BLaER1 treated with 17β-estradiol and CSF1 and Interleukin-3, amounts not matched to agents 10 nM and 100 nM (cell line): ENCODE results near the gene CABP4.

Source experiments
- H3K27ac ChIP-seq, 11 experiments: shearing (Covaris generic); formaldehyde crosslinking; 2 replicates each; pipeline ENCODE4 v1.8.1; 2022
- H3K27me3 ChIP-seq, 11 experiments: shearing (Covaris generic); formaldehyde crosslinking; 2 replicates each; pipeline ENCODE4 v1.8.1; 2022
- H3K36me3 ChIP-seq, 11 experiments: shearing (Covaris generic); formaldehyde crosslinking; 2 replicates each; pipeline ENCODE4 v1.8.1; 2022
- H3K4me1 ChIP-seq, 10 experiments: shearing (Covaris generic); formaldehyde crosslinking; 2 replicates each; pipeline ENCODE4 v1.8.1; 2022
- H3K4me2 ChIP-seq, 11 experiments: shearing (Covaris generic); formaldehyde crosslinking; 2 replicates each; pipeline ENCODE4 v1.8.1; 2022
- H3K4me3 ChIP-seq, 10 experiments: shearing (Covaris generic); formaldehyde crosslinking; 2 replicates each; pipeline ENCODE4 v1.8.1; 2022
- H3K9ac ChIP-seq, 11 experiments: shearing (Covaris generic); formaldehyde crosslinking; 2 replicates each; pipeline ENCODE4 v1.8.1; 2022
- H3K9me3 ChIP-seq, 11 experiments: shearing (Covaris generic); formaldehyde crosslinking; replicated peaks in 1 of 11; 2 replicates each; pipeline ENCODE4 v1.8.1; 2022
- H4K20me1 ChIP-seq, 11 experiments: shearing (Covaris generic); formaldehyde crosslinking; 2 replicates each; pipeline ENCODE4 v1.8.1; 2022
- Cebpa-rat ChIP-seq, 11 experiments: shearing (Covaris generic); IDR thresholded peaks; 2 replicates each; pipeline ENCODE4 v1.8.1; 2022

CABP4 gene

GRCh38 chr11:67506426-67507051, 51.4 kb downstream of the CABP4 start:
- Histone ChIP-seq H3K27me3 (peaks cover 0 to 13% (median 9%) of the 10 kb centered on the region in 11 experiments; a peak in 9 of 22 replicates), H3K9me3 (no peaks in the 10 kb centered on the region), H3K4me3 (peak overlapping the region in 9 of 10 experiments; percentile 58 to 86 (median 74); a peak in 17 of 20 replicates), H3K27ac (peak overlapping the region in 9 of 11 experiments; percentile 4 to 92 (median 45); a peak in 10 of 22 replicates), H3K4me1 (peaks cover 51 to 60% (median 55%) of the 10 kb centered on the region in 10 experiments), H4K20me1 (peaks cover 26 to 55% (median 45%) of the 10 kb centered on the region in 11 experiments; a peak in 21 of 22 replicates), H3K36me3 (peaks cover 9 to 22% (median 13%) of the 10 kb centered on the region in 11 experiments), H3K9ac (peak overlapping the region; percentile 58 to 91 (median 84)), H3K4me2 (peak overlapping the region; percentile 91 to 100 (median 99))
- TF ChIP-seq Cebpa-rat (IDR thresholded peaks at IDR 0.05), result no peak

- no peak for TF ChIP-seq Cebpa-rat (IDR thresholded peaks at IDR 0.05)
- Histone ChIP-seq H3K9me3 (no peaks in the 10 kb centered on the region), H3K4me3 (peak overlapping the region; percentile 58 to 86 (median 72)), H3K4me1 (peaks cover 44 to 56% (median 48%) of the 10 kb centered on the region in 10 experiments), H3K27me3 (peaks cover 0 to 13% (median 9%) of the 10 kb centered on the region in 11 experiments; a peak in 9 of 22 replicates), H3K4me2 (peak overlapping the region; percentile 91 to 100 (median 99)), H3K27ac (peak overlapping the region in 10 of 11 experiments; percentile 39 to 92 (median 76); a peak in 20 of 22 replicates), H3K36me3 (peaks cover under 1 to 14% (median 5%) of the 10 kb centered on the region in 11 experiments; a peak in 15 of 22 replicates), H3K9ac (peak overlapping the region; percentile 58 to 91 (median 84)), H4K20me1 (peaks cover 18 to 47% (median 37%) of the 10 kb centered on the region in 11 experiments; a peak in 21 of 22 replicates)
Measured at GRCh38 chr11:67507242-67507863, 52.2 kb downstream of the CABP4 start.

- TF ChIP-seq Cebpa-rat (IDR thresholded peaks at IDR 0.05), result no peak
- H3K4me3 ChIP-seq, result peak within 1 kb of the TSS; percentile 58 to 86 (median 72)
- H3K9ac ChIP-seq, result peak within 1 kb of the TSS; percentile 79 to 92 (median 86)
- H3K4me1 ChIP-seq, result peaks cover 38 to 50% (median 42%) of the 10 kb centered on the region in 10 experiments
- H3K9me3 ChIP-seq, result no peaks in the 10 kb centered on the region
- H3K27ac ChIP-seq, result peak within 1 kb of the TSS; percentile 66 to 92 (median 86)
- H3K36me3 ChIP-seq, result peaks cover 0 to 8% (median 3%) of the 10 kb centered on the region in 11 experiments; a peak in 5 of 22 replicates
- peak within 1 kb of the TSS; percentile 91 to 100 (median 99) for H3K4me2 ChIP-seq
- H3K27me3 ChIP-seq, result peaks cover 0 to 12% (median 9%) of the 10 kb centered on the region in 11 experiments; a peak in 9 of 22 replicates
- H4K20me1 ChIP-seq, result peaks cover 12 to 41% (median 30%) of the 10 kb centered on the region in 11 experiments; a peak in 21 of 22 replicates
Measured at GRCh38 chr11:67507864-67508485, 52.8 kb downstream of the CABP4 start, which contains the start of gene CDK2AP2. TSS of gene CDK2AP2 (minus strand) at chr11:67508162. CDS start at chr11:67508082, 80 bp downstream.

- Histone ChIP-seq H3K36me3 (peaks cover 0 to 7% (median 0%) of the 10 kb centered on the region in 11 experiments; a peak in 2 of 22 replicates), H3K27me3 (peaks cover 0 to 6% (median 4%) of the 10 kb centered on the region in 11 experiments; a peak in 8 of 22 replicates), H4K20me1 (peaks cover 6 to 35% (median 24%) of the 10 kb centered on the region in 11 experiments; a peak in 21 of 22 replicates), H3K27ac (peak overlapping the region; percentile 66 to 92 (median 86)), H3K9ac (peak overlapping the region; percentile 79 to 92 (median 86)), H3K4me1 (peaks cover 31 to 43% (median 36%) of the 10 kb centered on the region in 10 experiments), H3K4me2 (peak overlapping the region; percentile 76 to 98 (median 90)), H3K4me3 (peak overlapping the region; percentile 58 to 86 (median 72)), H3K9me3 (no peaks in the 10 kb centered on the region)
- TF ChIP-seq Cebpa-rat (IDR thresholded peaks at IDR 0.05), result no peak
Measured at GRCh38 chr11:67508486-67509121, 53.5 kb downstream of the CABP4 start.

- H4K20me1 ChIP-seq, result peaks cover 0 to 22% (median 14%) of the 10 kb centered on the region in 11 experiments; a peak in 14 of 22 replicates
- TF ChIP-seq Cebpa-rat (IDR thresholded peaks at IDR 0.05), result no peak
- no peak overlapping the region for H3K27ac ChIP-seq
- H3K4me2 ChIP-seq, result no peak overlapping the region
- no peaks in the 10 kb centered on the region for H3K9me3 ChIP-seq
- H3K4me3 ChIP-seq, result no peak overlapping the region
- H3K36me3 ChIP-seq, result peaks cover 0 to 7% (median 0%) of the 10 kb centered on the region in 11 experiments; a peak in 2 of 22 replicates
- 0 out of 22 replicates have a peak overlapping the region, but pooled peaks of 1 of the 11 experiments have one; percentile 3 for H3K9ac ChIP-seq
- peaks cover 27 to 34% (median 30%) of the 10 kb centered on the region in 10 experiments for H3K4me1 ChIP-seq
- no peaks in the 10 kb centered on the region for H3K27me3 ChIP-seq
Measured at GRCh38 chr11:67510023-67510345, 54.8 kb downstream of the CABP4 start.
